ENCODE results near the gene POU6F2. TPM values are rescaled to one million over a fixed set of nuclear protein-coding genes. Genes with fewer than 3 reads are reported as not detected.

POU6F2 gene
- total and polyA plus RNA-seq, 9 of the 15 experiments (the other 6 are each of a cell fraction or from before 2014, with no cell fraction given): 0.29 to 1.5 (median 0.96) TPM

DNA sequence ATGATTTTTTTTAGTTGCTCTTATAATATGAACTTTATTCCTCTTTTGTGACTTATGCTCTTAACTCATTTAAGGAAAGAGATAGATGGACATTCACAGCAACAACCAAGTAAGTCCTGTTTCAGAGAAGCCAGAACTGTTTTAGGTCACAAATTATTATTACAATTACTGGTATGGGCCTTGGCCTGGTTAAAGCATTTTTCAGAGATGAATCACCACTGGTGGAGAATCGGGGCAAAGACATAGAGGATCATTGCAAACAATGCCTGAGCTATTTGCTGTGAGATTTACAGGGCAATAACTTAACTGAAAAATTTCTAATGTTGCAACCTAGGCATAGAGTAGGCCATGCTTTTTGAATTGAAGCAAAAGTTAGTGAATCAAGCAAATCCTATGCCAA, 450.5 kb downstream of the POU6F2 start (continued):
- TF ChIP-seq REST (IDR thresholded peaks at IDR 0.05; ENCODE audit: borderline replicate concordance) (no peak), REST (CRISPR knock-in tag; IDR thresholded peaks at IDR 0.05; ENCODE audit: low read depth) (no peak), ZNF511 (CRISPR knock-in tag; IDR thresholded peaks at IDR 0.05) (no peak)
- TF ChIP-seq, protein P1, sequence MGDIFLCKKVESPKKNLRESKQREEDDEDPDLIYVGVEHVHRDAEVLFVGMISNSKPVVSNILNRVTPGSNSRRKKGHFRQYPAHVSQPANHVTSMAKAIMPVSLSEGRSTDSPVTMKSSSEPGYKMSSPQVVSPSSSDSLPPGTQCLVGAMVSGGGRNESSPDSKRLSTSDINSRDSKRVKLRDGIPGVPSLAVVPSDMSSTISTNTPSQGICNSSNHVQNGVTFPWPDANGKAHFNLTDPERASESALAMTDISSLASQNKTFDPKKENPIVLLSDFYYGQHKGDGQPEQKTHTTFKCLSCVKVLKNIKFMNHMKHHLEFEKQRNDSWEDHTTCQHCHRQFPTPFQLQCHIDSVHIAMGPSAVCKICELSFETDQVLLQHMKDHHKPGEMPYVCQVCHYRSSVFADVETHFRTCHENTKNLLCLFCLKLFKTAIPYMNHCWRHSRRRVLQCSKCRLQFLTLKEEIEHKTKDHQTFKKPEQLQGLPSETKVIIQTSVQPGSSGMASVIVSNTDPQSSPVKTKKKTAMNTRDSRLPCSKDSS (IDR thresholded peaks at IDR 0.05; ENCODE audit: low read depth, partially characterized antibody): no peak
